Tibial nerve (tissue), 4 donors: ENCODE results near the gene CFAP61. TPM values are rescaled to one million over a fixed set of nuclear protein-coding genes. Genes with fewer than 3 reads are reported as not detected.

Source experiments
- DNase-seq, 2 donors: peaks; one replicate each; pipeline ENCODE4 v3.0.0-alpha.2; 2019; ENCODE audit warnings: low spot score in 2 of 2
- H3K27ac ChIP-seq, 4 donors: fragments of 200-600 bp; sonication (generic) in 3 of 4; one replicate each; pipeline ENCODE4 v1.5.1; 2017 to 2019; ENCODE audit warnings: mild to moderate bottlenecking in 1 of 4
- H3K27me3 ChIP-seq, 2 donors: fragments of 200-600 bp; sonication (generic) in 1 of 2; one replicate each; pipeline versions ENCODE4 v1.5.1 to v1.6.0; 2017 to 2019
- H3K36me3 ChIP-seq, 3 donors: fragments of 200-600 bp; sonication (generic); one replicate each; pipeline ENCODE4 v1.5.1; 2018 to 2019
- H3K4me1 ChIP-seq, 4 donors: fragments of 200-600 bp; sonication (generic) in 3 of 4; one replicate each; pipeline ENCODE4 v1.5.1; 2017 to 2019
- H3K4me3 ChIP-seq, 4 donors: fragments of 200-600 bp; sonication (generic) in 3 of 4; one replicate each; pipeline ENCODE4 v1.5.1; 2017 to 2019; ENCODE audit warnings: mild to moderate bottlenecking in 1 of 4, moderate library complexity in 1 of 4
- H3K9me3 ChIP-seq, 4 donors: fragments of 200-600 bp; sonication (generic) in 3 of 4; one replicate each; pipeline ENCODE4 v1.5.1; 2017 to 2019
- EP300 ChIP-seq, 2 donors: sonication (generic); formaldehyde crosslinking; IDR thresholded peaks; one replicate each; pipeline ENCODE4 v1.6.1; 2017; ENCODE audit warnings: antibody characterized with exemption in 2 of 2, mild to moderate bottlenecking in 1 of 2
- POLR2A ChIP-seq, 2 donors: fragments of 450-650 bp; IDR thresholded peaks; one replicate each; pipeline ENCODE4 v1.6.1; 2017; ENCODE audit warnings: antibody characterized with exemption in 2 of 2, mild to moderate bottlenecking in 2 of 2, moderate library complexity in 2 of 2
- WGBS, 2 donors: methylation state at CpG; one replicate each; pipeline ENCODE4 v1.1.5; 2018; 5-methylcytosine and 5-hydroxymethylcytosine counted together
- total RNA-seq, 4 donors: library from RNA; depleted of rRNA; stranded (reverse); fragments of >200 nt; gene quantifications; one replicate each; pipeline ENCODE4 v1.1.0, GENCODE V29; 2016
- TF ChIP-seq, protein P1 (sequence below), 5 experiments: fragments of 200-600 bp in 3 of 5; fragments of 450-650 bp in 2 of 5; sonication (generic) in 3 of 5; IDR thresholded peaks; one replicate each; pipeline ENCODE4 v1.5.1; 2016 to 2019; ENCODE audit warnings: antibody characterized with exemption in 5 of 5, mild to moderate bottlenecking in 3 of 5, moderate library complexity in 2 of 5

Gene CFAP61
- total RNA-seq, 4 donors from 2014 or later, result 0.21 to 1.5 (median 0.60) TPM; not detected in 1

DNA sequence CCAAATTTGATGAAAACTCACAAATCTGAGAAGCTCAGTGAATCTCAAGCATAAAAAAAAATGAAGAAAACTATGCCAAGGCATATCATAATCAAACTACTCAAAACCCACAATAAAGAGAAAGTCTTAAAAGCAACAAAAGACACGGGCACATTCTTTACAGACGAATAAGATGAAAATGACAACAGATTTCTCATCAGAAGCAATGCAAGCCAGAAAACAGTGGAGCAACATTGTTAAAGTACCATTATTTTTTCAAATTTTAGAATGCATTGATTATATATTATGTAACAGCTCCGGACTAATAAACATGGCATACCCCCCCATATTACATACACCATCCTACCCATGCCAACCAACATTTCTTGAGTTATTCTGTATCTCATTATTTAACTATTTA, 260.2 kb downstream of the CFAP61 start:
- TF ChIP-seq, protein P1, sequence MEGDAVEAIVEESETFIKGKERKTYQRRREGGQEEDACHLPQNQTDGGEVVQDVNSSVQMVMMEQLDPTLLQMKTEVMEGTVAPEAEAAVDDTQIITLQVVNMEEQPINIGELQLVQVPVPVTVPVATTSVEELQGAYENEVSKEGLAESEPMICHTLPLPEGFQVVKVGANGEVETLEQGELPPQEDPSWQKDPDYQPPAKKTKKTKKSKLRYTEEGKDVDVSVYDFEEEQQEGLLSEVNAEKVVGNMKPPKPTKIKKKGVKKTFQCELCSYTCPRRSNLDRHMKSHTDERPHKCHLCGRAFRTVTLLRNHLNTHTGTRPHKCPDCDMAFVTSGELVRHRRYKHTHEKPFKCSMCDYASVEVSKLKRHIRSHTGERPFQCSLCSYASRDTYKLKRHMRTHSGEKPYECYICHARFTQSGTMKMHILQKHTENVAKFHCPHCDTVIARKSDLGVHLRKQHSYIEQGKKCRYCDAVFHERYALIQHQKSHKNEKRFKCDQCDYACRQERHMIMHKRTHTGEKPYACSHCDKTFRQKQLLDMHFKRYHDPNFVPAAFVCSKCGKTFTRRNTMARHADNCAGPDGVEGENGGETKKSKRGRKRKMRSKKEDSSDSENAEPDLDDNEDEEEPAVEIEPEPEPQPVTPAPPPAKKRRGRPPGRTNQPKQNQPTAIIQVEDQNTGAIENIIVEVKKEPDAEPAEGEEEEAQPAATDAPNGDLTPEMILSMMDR (IDR thresholded peaks at IDR 0.05), result no peak
- WGBS, 2 donors, result 85 to 87% methylated on average over 3 of the region's 3 CpGs
- no peak for DNase-seq
- no peak overlapping the region for H3K4me3 ChIP-seq
- no peaks in the 10 kb centered on the region for H3K4me1 ChIP-seq
- H3K9me3 ChIP-seq, result peaks cover 0 to 19% (median 1%) of the 10 kb centered on the region in 4 donors
- no peak overlapping the region for H3K27ac ChIP-seq
- no peaks in the 10 kb centered on the region for H3K36me3 ChIP-seq
- no peaks in the 10 kb centered on the region for H3K27me3 ChIP-seq

DNA sequence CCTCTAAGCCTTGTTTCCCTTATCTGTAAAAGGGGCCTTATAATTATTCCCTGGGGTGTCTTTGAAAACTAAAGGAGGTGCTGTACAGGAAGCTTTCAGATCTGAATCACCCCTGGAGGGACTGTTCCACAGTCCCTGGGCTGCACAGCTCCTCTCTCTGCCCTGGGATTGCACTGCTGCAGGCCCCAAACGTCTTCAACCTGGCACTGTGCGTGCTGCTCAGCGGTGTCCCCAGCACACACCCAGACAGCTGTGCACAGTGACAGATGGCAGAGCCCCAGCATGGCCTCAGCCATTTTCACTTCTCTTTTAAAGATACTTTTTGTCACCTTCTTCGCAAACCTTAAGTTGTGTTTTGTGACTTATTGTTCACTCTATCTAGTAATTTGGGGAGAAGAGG, 264.9 kb downstream of the CFAP61 start:
- no peak for DNase-seq
- WGBS, 2 donors, result 62 to 66% methylated on average over 4 of the region's 4 CpGs
- Histone ChIP-seq H3K36me3 (no peaks in the 10 kb centered on the region), H3K4me3 (no peak overlapping the region), H3K27me3 (no peaks in the 10 kb centered on the region), H3K9me3 (peaks cover 0 to 25% (median 1%) of the 10 kb centered on the region in 4 donors), H3K4me1 (no peaks in the 10 kb centered on the region), H3K27ac (no peak overlapping the region)
- TF ChIP-seq, protein P1 (IDR thresholded peaks at IDR 0.05), result no peak
- no peak for TF ChIP-seq EP300 (IDR thresholded peaks at IDR 0.05)
- TF ChIP-seq POLR2A (IDR thresholded peaks at IDR 0.05), result no peak

DNA sequence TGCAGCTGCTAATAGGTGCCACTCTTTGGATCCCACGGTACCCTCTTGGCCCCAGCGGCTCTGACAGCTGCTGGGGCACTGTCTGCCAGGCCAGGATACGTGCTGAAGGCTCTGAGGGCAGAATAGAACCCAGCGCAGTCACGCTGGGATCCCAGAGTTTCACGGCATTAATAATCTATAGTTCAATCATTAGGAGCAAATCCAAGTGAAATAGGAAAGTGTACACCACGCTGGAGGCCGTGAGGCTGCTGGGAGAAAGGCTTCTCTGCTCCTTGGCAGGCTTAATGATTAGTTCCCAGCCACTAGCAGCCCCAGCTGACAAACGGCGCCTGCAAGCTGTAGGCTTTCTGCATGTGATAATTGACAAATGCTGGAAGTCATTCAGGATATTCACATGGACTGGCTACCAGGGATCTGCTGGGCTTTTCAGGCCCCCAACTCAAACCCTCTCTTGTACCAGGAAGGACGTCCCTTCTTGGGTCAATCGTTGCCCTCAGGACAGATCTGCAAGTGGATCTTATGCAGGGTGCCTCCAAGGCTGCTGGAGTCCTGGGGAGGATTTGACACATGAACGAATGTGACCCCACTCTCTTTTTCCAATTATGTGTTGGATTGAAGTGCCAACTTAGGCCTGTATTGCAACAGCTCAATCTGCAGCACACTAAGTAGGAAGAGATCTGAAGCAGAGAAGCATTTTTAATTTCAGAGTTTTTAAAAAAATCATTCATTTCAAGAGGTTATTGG, 265.5 kb downstream of the CFAP61 start:
- H3K4me1 ChIP-seq, result no peaks in the 10 kb centered on the region
- H3K9me3 ChIP-seq, result peaks cover 0 to 24% (median under 1%) of the 10 kb centered on the region in 4 donors
- 68 to 70% methylated on average over 13 of the region's 13 CpGs for WGBS, 2 donors
- H3K36me3 ChIP-seq, result no peaks in the 10 kb centered on the region
- no peak for TF ChIP-seq EP300 (IDR thresholded peaks at IDR 0.05)
- TF ChIP-seq, protein P1 (IDR thresholded peaks at IDR 0.05), result no peak
- TF ChIP-seq POLR2A (IDR thresholded peaks at IDR 0.05), result no peak
- no peak for DNase-seq
- H3K4me3 ChIP-seq, result no peak overlapping the region
- no peak overlapping the region for H3K27ac ChIP-seq
- H3K27me3 ChIP-seq, result no peaks in the 10 kb centered on the region

DNA sequence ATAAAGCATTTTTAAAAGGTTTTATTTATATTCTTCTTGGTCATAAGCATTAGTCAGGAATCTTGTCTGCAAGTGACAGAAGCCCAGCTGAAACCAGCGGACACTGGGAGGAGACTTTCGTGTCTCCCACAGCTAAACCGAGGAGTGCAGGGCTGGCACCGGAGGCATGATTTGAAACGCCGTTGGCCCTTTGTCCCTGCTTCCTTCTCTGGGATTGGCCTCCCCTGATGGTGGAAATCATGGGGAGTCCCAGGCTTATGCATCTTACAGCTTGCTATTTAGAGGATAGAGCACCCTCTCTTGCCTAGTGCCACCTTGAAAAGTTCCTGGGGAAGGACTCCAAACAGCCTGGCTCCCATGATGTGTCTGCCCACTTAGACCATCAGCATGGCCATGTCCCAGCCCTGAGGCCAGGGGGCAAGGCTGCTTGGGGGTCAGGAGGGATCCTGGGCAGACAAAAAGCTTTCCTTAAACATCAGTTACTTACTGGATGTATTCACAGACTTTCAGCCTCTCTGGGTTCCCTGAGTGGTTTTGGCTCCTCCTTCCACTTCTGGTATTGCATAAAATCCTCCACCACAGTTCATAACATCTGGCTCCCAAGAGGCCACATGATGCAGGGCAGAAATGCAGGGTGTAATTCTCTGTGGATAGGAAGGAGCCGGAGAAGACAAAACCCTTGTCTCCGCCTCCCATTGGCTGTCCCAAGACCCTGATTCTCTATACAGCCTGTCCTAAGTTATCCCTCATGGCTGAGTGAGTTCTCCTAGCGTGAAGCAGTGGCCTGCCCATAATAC, 266.2 kb downstream of the CFAP61 start:
- Histone ChIP-seq H3K9me3 (peaks cover 0 to 17% (median 0%) of the 10 kb centered on the region in 4 donors), H3K4me3 (no peak overlapping the region), H3K27ac (no peak overlapping the region), H3K27me3 (no peaks in the 10 kb centered on the region), H3K4me1 (no peaks in the 10 kb centered on the region), H3K36me3 (no peaks in the 10 kb centered on the region)
- TF ChIP-seq EP300 (IDR thresholded peaks at IDR 0.05) (peak in 1 of 2 donors; percentile 21), POLR2A (IDR thresholded peaks at IDR 0.05) (no peak)
- WGBS, 2 donors, result 77 to 79% methylated on average over 9 of the region's 9 CpGs
- peak in 1 of 2 donors; percentile 27 for DNase-seq

DNA sequence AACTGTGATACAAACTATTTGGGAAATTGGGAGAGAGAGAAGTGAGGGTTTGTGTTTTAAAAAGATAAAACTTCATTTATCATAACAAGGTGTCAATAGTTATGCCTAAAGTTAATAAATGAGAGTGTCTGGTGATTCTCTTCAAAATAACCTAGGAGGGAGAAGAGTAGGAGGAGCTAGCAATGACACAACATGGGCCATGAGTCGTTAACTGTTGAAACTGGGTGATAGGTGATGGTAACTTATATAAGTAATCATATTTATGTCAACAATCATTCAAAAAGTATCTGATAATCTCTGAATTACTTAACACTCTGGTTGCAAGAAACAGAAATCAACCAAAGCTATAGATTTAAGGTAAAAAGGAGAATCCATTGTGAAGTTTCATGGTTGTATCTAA, 268.8 kb downstream of the CFAP61 start:
- Histone ChIP-seq H3K36me3 (no peaks in the 10 kb centered on the region), H3K27me3 (no peaks in the 10 kb centered on the region), H3K4me3 (no peak overlapping the region), H3K27ac (no peak overlapping the region), H3K9me3 (peaks cover 0 to 15% (median 0%) of the 10 kb centered on the region in 4 donors), H3K4me1 (no peaks in the 10 kb centered on the region)
- DNase-seq, result no peak
- WGBS, 2 donors, result 78 to 97% methylated on average over 1 of the region's 1 CpG
- no peak for TF ChIP-seq POLR2A (IDR thresholded peaks at IDR 0.05)
- TF ChIP-seq, protein P1 (IDR thresholded peaks at IDR 0.05), result no peak
- TF ChIP-seq EP300 (IDR thresholded peaks at IDR 0.05), result no peak
